Mucosa of rectum (tissue), 2 donors: ENCODE results near the gene GOLGA6A.

Experiments
- H3K27ac ChIP-seq, 2 donors: one replicate each; pipeline ENCODE4 v1.7.0; 2013; ENCODE audit warnings: inconsistent platforms in 2 of 2, low read depth in 2 of 2, low read length in 2 of 2
- H3K27me3 ChIP-seq, 2 donors: one replicate each; pipeline ENCODE4 v1.7.0; 2013; ENCODE audit warnings: low read length in 2 of 2; ENCODE audit not compliant: control insufficient read depth in 2 of 2, insufficient read depth in 2 of 2
- H3K36me3 ChIP-seq, 2 donors: one replicate each; pipeline ENCODE4 v1.7.0; 2013; ENCODE audit warnings: low read length in 2 of 2; ENCODE audit not compliant: control insufficient read depth in 2 of 2, insufficient read depth in 2 of 2
- H3K4me1 ChIP-seq, 2 donors: one replicate each; pipeline ENCODE4 v1.7.0; 2013; ENCODE audit warnings: low read length in 2 of 2, mild to moderate bottlenecking in 1 of 2; ENCODE audit not compliant: control insufficient read depth in 2 of 2, insufficient read depth in 2 of 2
- H3K4me3 ChIP-seq, 2 donors: one replicate each; pipeline ENCODE4 v1.7.0; 2013; ENCODE audit warnings: low read length in 2 of 2
- H3K9ac ChIP-seq, 2 donors: one replicate each; pipeline ENCODE4 v1.7.0; 2013; ENCODE audit warnings: low read length in 2 of 2, low read depth in 1 of 2, mild to moderate bottlenecking in 1 of 2
- H3K9me3 ChIP-seq, 2 donors: one replicate each; pipeline ENCODE4 v1.7.0; 2013; ENCODE audit warnings: low read length in 2 of 2; ENCODE audit not compliant: control insufficient read depth in 2 of 2
- donor health status: healthy.
- donor health status: Normal muscosa, but diverticular disease.

The GOLGA6A gene

DNA sequence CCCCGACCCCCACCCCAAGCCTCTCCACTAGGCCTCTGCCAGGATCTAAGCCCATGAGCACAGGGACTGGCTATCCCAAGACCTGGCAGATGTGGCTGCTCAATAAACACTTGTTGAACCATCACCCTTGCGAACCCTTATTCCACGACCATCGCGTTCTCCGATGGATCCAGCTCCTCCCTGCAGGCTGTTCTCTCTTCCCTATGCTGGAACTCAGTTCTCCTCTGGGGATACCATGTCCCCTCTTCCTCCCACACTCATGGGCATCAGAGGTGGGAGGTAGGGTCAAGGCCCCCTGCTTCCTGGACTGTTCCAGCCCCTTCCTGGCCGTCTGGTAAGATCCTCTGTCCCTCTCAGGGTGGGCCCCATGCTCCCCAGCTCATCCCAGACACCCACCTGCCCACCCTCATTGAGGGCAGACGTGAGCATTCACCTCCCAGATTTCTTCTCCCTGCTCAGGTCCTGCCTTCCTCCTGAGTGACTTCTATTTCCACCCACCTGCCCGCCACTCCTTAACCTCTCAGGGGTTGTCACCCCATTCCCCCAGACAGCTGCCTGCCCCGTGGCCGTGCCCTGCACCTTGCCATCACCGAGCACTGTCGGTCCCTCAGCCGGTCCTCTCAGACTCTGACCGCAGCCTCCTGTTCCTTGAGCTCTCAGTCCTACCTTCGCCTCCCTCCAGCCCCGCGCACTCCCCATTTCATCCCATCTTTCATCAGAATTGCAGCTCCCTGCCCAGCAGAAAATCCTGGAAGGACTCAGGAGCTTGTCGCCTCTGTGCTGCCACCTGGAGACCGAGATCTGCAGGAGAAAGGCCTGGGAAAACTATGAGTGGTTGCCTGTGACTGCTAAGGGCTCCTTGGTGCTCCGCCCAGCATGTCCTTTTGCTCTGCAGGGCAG, 45.8 kb downstream of the GOLGA6A start:
- peaks cover 22 to 36% of the 10 kb centered on the region in 2 donors for H3K36me3 ChIP-seq
- peaks cover 0 to 3% of the 10 kb centered on the region in 2 donors for H3K4me1 ChIP-seq
- H3K27ac ChIP-seq = peak overlapping the region in 1 of 2 donors; percentile 23

GRCh38 chr15:74035121-74036017, 47.0 kb downstream of the GOLGA6A start:
- no peak overlapping the region for H3K9ac ChIP-seq
- no peaks in the 10 kb centered on the region for H3K27me3 ChIP-seq
- H3K9me3 ChIP-seq = no peaks in the 10 kb centered on the region
- H3K4me3 ChIP-seq = no peak overlapping the region
- H3K4me1 ChIP-seq = peaks cover 0 to 3% of the 10 kb centered on the region in 2 donors
- no peak overlapping the region for H3K27ac ChIP-seq
- peaks cover 22 to 36% of the 10 kb centered on the region in 2 donors for H3K36me3 ChIP-seq

More for the DNA sequence above, 45.8 kb downstream of the GOLGA6A start:
- Histone ChIP-seq H3K9me3 (no peaks in the 10 kb centered on the region), H3K9ac (no peak overlapping the region), H3K27me3 (no peaks in the 10 kb centered on the region), H3K4me3 (no peak overlapping the region)

DNA sequence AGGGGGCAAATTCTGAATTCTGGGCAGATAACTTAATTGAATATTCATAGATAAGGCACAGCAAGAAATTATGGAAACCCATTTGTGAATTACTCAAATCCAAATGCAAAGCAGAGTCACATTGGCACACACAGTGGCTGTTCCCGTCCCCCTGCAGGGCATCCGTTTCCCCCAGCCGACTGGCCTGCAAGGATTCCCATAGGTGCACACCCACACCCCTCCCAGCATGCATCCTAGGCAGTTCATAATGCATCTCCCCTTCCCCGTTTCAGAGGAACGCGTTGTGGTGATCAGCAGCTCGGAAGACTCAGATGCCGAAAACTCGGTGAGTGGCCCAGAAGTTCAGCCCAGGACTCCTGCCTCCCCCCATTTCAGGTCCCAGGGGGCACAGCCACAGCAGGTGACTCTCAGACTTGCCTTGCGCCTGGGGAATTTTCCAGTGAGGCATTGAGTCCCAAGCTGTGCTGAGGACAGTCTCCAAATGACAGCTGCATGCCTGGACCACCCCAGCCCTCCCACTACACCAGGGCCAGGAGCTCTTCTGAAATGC, 48.1 kb downstream of the GOLGA6A start:
- H3K27ac ChIP-seq = no peak overlapping the region
- H3K4me1 ChIP-seq = peaks cover 0 to 3% of the 10 kb centered on the region in 2 donors
- no peak overlapping the region for H3K9ac ChIP-seq
- no peaks in the 10 kb centered on the region for H3K27me3 ChIP-seq
- no peaks in the 10 kb centered on the region for H3K9me3 ChIP-seq
- H3K4me3 ChIP-seq = no peak overlapping the region
- H3K36me3 ChIP-seq = peaks cover 27 to 41% of the 10 kb centered on the region in 2 donors

GRCh38 chr15:74032606-74033561, 49.5 kb downstream of the GOLGA6A start:
- Histone ChIP-seq H3K4me1 (peaks cover 0 to 3% of the 10 kb centered on the region in 2 donors), H3K9ac (no peak overlapping the region), H3K27ac (no peak overlapping the region), H3K36me3 (peaks cover 27 to 41% of the 10 kb centered on the region in 2 donors), H3K4me3 (no peak overlapping the region), H3K9me3 (no peaks in the 10 kb centered on the region), H3K27me3 (no peaks in the 10 kb centered on the region)

GRCh38 chr15:74032046-74032445, 50.3 kb downstream of the GOLGA6A start:
- peaks cover 0 to 1% of the 10 kb centered on the region in 2 donors for H3K4me1 ChIP-seq
- no peak overlapping the region for H3K9ac ChIP-seq
- peaks cover 27 to 45% of the 10 kb centered on the region in 2 donors for H3K36me3 ChIP-seq
- H3K27me3 ChIP-seq = no peaks in the 10 kb centered on the region
- no peak overlapping the region for H3K4me3 ChIP-seq
- H3K27ac ChIP-seq = no peak overlapping the region
- no peaks in the 10 kb centered on the region for H3K9me3 ChIP-seq

DNA sequence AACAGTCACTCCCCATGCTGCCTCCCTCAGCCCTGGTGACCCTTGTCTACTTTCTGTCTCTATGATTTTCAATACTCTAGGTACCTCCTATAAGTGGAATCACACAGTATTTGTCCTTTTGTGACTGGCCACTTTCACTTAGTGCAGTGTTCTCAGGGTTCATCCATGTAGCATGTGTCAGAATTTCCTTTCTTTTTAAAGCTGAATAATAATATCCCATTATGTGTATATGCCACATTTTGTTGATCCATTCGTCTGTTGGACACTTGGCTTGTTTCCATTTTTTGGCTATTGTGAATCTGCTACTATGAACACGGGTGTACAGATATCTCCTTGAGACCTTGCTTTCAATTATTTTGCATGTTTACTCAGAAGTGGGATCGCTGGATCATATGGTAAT, 53.7 kb downstream of the GOLGA6A start:
- H3K4me1 ChIP-seq = no peaks in the 10 kb centered on the region
- no peak overlapping the region for H3K27ac ChIP-seq
- no peak overlapping the region for H3K9ac ChIP-seq
- H3K4me3 ChIP-seq = no peak overlapping the region
- H3K36me3 ChIP-seq = peaks cover 32 to 45% of the 10 kb centered on the region in 2 donors
- no peaks in the 10 kb centered on the region for H3K27me3 ChIP-seq
- H3K9me3 ChIP-seq = no peaks in the 10 kb centered on the region

DNA sequence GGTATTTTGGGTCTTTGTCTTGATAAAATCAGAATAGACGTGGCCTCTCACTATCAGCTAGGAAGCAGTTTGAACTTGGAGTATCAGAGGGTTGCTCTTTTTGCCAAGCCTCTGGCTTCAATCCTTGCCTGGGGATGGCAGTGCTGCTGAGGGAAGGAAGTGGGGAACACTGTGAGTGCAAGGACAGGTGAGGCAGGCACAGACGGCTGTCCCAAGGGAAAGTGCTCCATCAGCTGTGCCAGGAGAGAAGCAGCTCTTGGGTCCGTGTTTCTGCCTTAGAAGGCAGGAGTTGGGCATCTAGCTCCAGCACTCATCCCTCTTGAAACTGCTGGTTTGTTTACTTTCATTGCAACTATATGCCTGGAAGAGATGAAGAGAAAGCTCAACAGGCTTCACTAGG, 54.7 kb downstream of the GOLGA6A start:
- no peak overlapping the region for H3K9ac ChIP-seq
- no peak overlapping the region for H3K27ac ChIP-seq
- peaks cover 34 to 46% of the 10 kb centered on the region in 2 donors for H3K36me3 ChIP-seq
- H3K27me3 ChIP-seq = no peaks in the 10 kb centered on the region
- no peaks in the 10 kb centered on the region for H3K9me3 ChIP-seq
- no peaks in the 10 kb centered on the region for H3K4me1 ChIP-seq
- H3K4me3 ChIP-seq = no peak overlapping the region

DNA sequence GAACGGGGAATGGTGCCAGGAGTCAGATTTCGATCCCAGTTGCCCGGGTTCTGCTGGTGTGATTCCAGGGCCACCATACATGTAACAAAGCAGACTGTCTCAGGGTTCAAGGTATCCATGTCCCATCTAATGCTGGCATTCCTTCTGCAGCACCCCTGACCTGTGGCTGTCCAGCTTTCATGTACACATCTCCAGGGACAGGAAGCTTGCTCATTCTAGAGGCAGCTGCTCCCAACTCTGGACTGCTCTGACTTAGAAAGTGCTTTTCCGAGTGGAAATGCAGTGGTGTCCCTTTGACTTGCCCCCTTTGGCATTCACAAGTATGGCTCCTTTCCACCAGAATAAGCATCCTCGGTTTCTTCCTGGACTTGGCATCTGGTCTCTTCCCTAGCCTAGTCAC, 56.9 kb downstream of the GOLGA6A start:
- no peaks in the 10 kb centered on the region for H3K4me1 ChIP-seq
- no peak overlapping the region for H3K4me3 ChIP-seq
- H3K9ac ChIP-seq = no peak overlapping the region
- H3K36me3 ChIP-seq = peaks cover 37 to 46% of the 10 kb centered on the region in 2 donors
- no peak overlapping the region for H3K27ac ChIP-seq
- H3K9me3 ChIP-seq = no peaks in the 10 kb centered on the region
- H3K27me3 ChIP-seq = no peaks in the 10 kb centered on the region

DNA sequence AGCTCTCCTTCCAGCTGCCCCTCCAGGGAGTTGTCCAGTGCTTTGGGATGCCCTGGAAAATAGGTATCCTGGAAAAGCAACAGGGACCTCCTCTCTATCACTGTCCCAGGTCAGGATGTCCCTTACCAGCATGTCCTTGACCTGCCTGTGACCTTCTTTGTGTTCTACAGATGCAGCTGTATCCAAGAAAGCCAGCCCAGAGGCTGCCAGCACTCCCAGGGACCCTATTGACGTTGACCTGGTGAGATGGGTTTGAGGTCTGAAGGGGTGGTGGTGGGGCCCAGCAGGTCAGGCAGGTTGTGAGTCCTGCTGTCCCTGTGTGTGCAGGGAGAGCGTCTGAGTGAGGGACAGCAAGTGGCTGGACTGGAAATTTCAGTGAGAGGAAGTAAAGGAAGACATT, 57.7 kb downstream of the GOLGA6A start:
- Histone ChIP-seq H3K9ac (no peak overlapping the region), H3K36me3 (peaks cover 33 to 42% of the 10 kb centered on the region in 2 donors), H3K27me3 (no peaks in the 10 kb centered on the region), H3K9me3 (no peaks in the 10 kb centered on the region), H3K4me1 (no peaks in the 10 kb centered on the region), H3K27ac (no peak overlapping the region), H3K4me3 (no peak overlapping the region)
